Lower leg skin (tissue), 4 donors: ENCODE measurements around the gene ZNF385C. TPM values are rescaled to one million over a fixed set of nuclear protein-coding genes. Genes with fewer than 3 reads are reported as not detected.

Source experiments
- DNase-seq, 2 donors: peaks; one replicate each; pipeline ENCODE4 v3.0.0-alpha.2; 2019; ENCODE audit warnings: low spot score in 2 of 2
- H3K4me3 ChIP-seq: fragments of 200-600 bp; sonication (generic); 2 replicates; pipeline ENCODE4 v1.5.1; 2017; ENCODE audit warnings: mild to moderate bottlenecking, low read depth; ENCODE audit not compliant: poor library complexity, severe bottlenecking
- POLR2A ChIP-seq, 2 donors: fragments of 450-650 bp; IDR thresholded peaks; one replicate each; pipeline ENCODE4 v1.6.1; 2016 to 2017; ENCODE audit warnings: antibody characterized with exemption in 2 of 2, mild to moderate bottlenecking in 1 of 2, moderate library complexity in 1 of 2
- WGBS, 2 donors: methylation state at CpG; one replicate each; pipeline ENCODE4 v1.1.5; 2018; 5-methylcytosine and 5-hydroxymethylcytosine counted together
- intact Hi-C: fragments of 100-400 bp; cut with DNase I; formaldehyde crosslinking; loops from one replicate; pipeline ENCODE4 v1.15.0; 2023; ENCODE audit warnings: low total_unique reads
- total RNA-seq, 4 donors: library from RNA; depleted of rRNA; stranded (reverse); fragments of >200 nt; gene quantifications; one replicate each; pipeline ENCODE4 v1.1.0, GENCODE V29; 2016
- TF ChIP-seq, protein P1 (sequence below), 3 donors: fragments of 450-650 bp; IDR thresholded peaks; one replicate each; pipeline ENCODE4 v1.5.1; 2016; ENCODE audit warnings: antibody characterized with exemption in 3 of 3, mild to moderate bottlenecking in 3 of 3, moderate library complexity in 2 of 3

The ZNF385C gene
- total RNA-seq, 4 donors from 2014 or later: 0.29 to 1.3 TPM; not detected in 2

DNA sequence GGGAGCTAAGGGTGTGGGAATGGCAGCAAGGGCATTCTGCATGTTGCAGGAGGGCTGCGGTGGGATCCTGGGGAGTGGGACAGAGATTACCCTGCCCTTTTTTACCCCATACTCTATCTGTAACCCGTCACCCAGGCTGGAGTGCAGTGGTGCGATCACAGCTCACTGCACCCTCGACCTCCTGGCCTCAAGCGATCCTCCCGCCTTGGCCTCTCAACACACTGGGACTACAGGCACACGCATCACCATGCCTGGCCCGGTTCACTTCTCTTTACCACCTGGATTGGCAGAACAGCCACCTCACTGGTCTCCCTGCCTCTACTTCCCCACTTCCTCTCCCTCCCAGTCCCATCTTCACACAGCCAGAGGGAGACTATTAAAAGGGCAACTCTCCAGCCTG lies 9.5 kb downstream of the ZNF385C start:
- no peak for DNase-seq
- TF ChIP-seq, protein P1, sequence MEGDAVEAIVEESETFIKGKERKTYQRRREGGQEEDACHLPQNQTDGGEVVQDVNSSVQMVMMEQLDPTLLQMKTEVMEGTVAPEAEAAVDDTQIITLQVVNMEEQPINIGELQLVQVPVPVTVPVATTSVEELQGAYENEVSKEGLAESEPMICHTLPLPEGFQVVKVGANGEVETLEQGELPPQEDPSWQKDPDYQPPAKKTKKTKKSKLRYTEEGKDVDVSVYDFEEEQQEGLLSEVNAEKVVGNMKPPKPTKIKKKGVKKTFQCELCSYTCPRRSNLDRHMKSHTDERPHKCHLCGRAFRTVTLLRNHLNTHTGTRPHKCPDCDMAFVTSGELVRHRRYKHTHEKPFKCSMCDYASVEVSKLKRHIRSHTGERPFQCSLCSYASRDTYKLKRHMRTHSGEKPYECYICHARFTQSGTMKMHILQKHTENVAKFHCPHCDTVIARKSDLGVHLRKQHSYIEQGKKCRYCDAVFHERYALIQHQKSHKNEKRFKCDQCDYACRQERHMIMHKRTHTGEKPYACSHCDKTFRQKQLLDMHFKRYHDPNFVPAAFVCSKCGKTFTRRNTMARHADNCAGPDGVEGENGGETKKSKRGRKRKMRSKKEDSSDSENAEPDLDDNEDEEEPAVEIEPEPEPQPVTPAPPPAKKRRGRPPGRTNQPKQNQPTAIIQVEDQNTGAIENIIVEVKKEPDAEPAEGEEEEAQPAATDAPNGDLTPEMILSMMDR (IDR thresholded peaks at IDR 0.05): no peak
- no peak for TF ChIP-seq POLR2A (IDR thresholded peaks at IDR 0.05)
- intact Hi-C loops: no loop called here
- WGBS, 2 donors: 87 to 88% methylated on average over 8 of the region's 8 CpGs
- H3K4me3 ChIP-seq: no peak overlapping the region

DNA sequence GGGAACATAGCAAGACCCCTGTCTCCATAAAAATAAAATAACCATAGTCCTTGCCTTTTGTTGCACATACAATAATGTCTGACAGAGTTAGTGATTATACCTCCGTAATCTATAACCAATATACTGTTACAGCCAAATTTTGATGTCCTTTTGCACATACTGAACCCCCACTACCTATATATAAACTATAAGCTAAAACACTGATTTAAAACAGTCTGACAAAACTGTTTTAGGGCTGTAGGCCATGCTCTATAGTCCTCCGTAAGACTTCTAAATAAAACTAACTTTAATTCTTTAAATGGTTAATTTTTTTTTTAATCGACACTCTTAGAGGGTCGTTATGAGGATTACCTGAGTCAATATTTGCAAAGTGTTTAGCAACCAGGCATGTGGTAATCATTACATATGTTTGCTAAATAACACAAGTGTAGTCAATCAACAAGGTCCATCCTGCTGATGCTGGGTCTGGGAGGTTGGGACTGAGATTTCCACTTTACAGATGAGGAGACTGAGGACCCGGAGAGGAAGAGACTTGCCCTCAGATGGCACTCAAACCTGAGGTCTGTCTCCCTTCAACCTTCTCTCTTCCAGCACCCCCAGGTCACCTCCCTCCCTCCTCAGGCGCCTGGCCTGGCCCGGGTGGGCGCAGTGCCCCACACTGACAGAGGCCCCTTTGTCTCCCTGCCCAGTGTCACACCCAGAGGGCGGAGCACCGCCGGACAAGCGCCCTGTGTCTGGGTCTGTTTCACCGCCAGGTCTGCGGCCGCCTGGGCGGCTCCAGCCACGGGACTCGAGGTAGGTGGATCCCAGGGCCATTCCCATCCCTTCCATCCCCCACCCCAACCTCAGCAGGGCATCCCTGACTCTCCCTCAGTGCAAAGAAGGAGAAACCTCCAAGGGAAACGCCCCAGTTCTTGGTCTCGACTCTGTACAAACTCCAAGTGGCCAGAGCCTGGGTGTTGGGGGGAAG lies 10.3 kb downstream of the ZNF385C start:
- no peak for TF ChIP-seq POLR2A (IDR thresholded peaks at IDR 0.05)
- TF ChIP-seq, protein P1 (IDR thresholded peaks at IDR 0.05): no peak
- WGBS, 2 donors: 49 to 62% methylated on average over 14 to 20 of the region's 20 CpGs

DNA sequence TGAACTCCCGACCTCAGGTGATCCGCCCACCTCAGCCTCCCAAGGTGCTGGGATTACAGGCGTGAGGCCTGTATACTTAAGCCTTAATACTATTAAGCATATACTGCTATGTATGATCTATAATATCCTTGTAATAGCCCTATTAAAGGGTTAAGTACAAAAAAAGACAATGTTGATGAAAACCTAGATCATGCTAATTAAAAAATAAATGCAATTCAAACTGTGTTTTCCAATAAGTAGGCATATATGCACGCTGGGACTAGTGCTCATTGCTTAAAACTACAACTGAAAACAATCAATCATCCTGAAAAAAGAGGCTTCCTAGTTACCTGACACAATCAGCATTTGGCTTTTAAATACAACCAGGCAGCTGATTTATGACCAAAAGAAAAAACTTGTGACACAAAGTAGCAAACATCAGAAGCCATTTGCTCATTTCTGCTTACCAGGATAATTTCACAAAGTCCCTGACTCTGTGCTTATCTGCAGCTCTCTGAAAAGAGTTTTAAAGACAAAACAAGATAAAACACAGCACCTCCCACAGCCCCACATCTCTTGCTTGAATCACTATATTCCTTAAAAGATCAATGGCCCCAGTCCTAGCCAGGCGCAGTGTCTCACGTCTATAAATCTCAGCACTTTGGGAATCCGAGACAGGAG lies 11.1 kb downstream of the ZNF385C start:
- H3K4me3 ChIP-seq: no peak overlapping the region
- no peak for DNase-seq
- no peak for TF ChIP-seq POLR2A (IDR thresholded peaks at IDR 0.05)
- TF ChIP-seq, protein P1 (IDR thresholded peaks at IDR 0.05): no peak
- WGBS, 2 donors: 64 to 69% methylated on average over 7 of the region's 7 CpGs
- intact Hi-C loops: no loop called here

More for the DNA sequence above, 10.3 kb downstream of the ZNF385C start:
- intact Hi-C loops: no loop called here
- DNase-seq: no peak
- no peak overlapping the region for H3K4me3 ChIP-seq

DNA sequence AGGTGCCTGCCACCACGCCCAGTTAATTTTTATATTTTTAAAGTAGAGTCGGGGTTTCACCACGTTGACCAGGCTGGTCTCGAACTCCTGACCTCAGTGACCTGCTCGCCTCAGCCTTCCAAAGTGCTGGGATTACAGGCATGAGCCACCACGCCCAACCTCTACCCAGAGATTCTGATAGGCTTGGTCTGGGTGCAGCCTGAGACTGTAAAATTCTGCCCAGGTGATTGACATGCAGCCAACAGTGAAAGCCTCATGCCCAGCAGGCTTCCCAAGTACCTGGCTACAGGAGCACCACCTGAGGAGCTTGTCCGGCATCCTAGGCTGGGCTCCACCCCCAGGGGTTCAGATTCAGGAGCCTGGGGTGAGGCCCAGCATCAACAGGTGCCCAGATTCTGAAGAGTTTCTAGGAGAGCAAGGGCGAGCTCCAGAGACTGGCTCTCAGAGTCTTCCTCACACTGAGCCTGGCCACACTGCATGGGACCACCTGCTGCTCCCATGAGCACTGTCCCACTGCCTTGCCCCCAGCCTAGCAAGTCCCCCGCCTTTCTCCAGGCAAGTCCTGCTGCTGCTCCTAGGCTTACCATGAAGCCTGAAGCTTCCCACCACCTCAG lies 16.6 kb downstream of the ZNF385C start:
- intact Hi-C loops: no loop called here
- no peak overlapping the region for H3K4me3 ChIP-seq
- DNase-seq: no peak
- 76 to 77% methylated on average over 8 to 9 of the region's 9 CpGs for WGBS, 2 donors
- TF ChIP-seq, protein P1 (IDR thresholded peaks at IDR 0.05): no peak
- TF ChIP-seq POLR2A (IDR thresholded peaks at IDR 0.05): no peak

DNA sequence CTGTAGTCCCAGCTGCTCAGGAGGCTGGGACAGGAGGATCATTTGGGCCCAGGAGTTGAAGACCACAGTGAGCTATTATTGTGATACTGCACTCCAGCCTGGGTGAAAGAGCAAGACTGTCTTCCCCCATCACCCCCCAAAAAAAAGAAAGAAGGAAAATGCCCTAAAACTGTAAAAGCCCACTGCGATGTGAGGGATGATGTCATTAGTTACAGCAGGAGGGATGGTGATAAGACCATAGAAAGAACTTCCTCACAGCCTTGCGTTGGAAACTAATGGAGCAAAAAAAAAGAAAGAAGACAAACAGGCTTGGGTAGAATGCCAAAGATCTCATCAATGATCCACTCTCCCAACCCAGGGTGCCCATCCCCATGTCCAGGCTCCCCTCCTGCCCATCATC lies 18.7 kb downstream of the ZNF385C start:
- intact Hi-C loops: no loop called here
- no peak overlapping the region for H3K4me3 ChIP-seq
- DNase-seq: no peak
- TF ChIP-seq POLR2A (IDR thresholded peaks at IDR 0.05): no peak
- TF ChIP-seq, protein P1 (IDR thresholded peaks at IDR 0.05): no peak
- 84 to 86% methylated on average over 2 of the region's 2 CpGs for WGBS, 2 donors
